IPS DF 6.9 (cell line): ENCODE results near the gene MRPL39.

ENCODE experiments used
- DNase-seq: peaks from one replicate; pipeline ENCODE4 v3.0.0-alpha.2; 2013; ENCODE audit warnings: low read depth, low spot score
- H3K27ac ChIP-seq: one replicate; pipeline ENCODE4 v1.5.1; 2013; ENCODE audit warnings: low read length, control low read depth
- H3K27me3 ChIP-seq: 2 replicates; pipeline ENCODE4 v1.6.1; 2013; ENCODE audit warnings: mild to moderate bottlenecking, low read length; ENCODE audit not compliant: control insufficient read depth, insufficient read depth
- H3K36me3 ChIP-seq: 2 replicates; pipeline ENCODE4 v1.6.1; 2013; ENCODE audit warnings: low read length; ENCODE audit not compliant: control insufficient read depth, insufficient read depth
- H3K4me1 ChIP-seq: 2 replicates; pipeline ENCODE4 v1.6.1; 2013; ENCODE audit warnings: low read length; ENCODE audit not compliant: control insufficient read depth, insufficient read depth
- H3K4me3 ChIP-seq: 2 replicates; pipeline ENCODE4 v1.5.1; 2013; ENCODE audit warnings: mild to moderate bottlenecking, low read length
- H3K9me3 ChIP-seq: 2 replicates; pipeline ENCODE4 v1.6.1; 2013; ENCODE audit warnings: low read length, inconsistent platforms; ENCODE audit not compliant: control insufficient read depth, insufficient read depth
- WGBS: extraction: QIAGEN DNeasy Blood & Tissue Kit; methylation state at CpG from one replicate; pipeline ENCODE4 v1.1.7; 2013; ENCODE audit warnings: mixed read lengths, missing lambda C conversion rate; ENCODE audit not compliant: insufficient read length, insufficient coverage; 5-methylcytosine and 5-hydroxymethylcytosine counted together

MRPL39 gene

DNA sequence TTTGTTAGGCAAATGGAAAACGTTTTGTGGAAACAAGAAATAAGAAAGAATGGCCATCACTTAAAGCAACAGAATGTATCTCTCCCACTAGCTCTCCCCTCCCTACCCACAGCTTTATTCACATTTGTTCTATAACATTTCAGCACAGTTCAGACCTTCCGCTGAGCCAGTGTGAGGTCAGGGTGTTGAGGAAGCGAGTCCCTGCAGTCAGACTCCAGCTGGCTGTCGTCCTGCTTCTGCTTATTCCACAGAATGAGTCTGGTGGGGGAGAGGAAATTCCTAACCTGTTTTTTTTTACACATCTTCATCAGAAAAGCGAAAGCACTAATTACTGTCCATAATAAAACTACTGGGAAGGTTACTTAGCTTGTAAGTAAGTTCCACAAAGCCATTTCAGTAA lies 39.0 kb downstream of the MRPL39 start:
- no peaks in the 10 kb centered on the region; the same call in 1 of the 2 replicates for H3K27me3 ChIP-seq
- WGBS: no CpG with 5 or more reads among the region's 5 CpGs
- no peak overlapping the region for H3K27ac ChIP-seq
- no peak overlapping the region for H3K4me3 ChIP-seq
- H3K36me3 ChIP-seq: no peaks in the 10 kb centered on the region
- H3K9me3 ChIP-seq: no peaks in the 10 kb centered on the region
- no peaks in the 10 kb centered on the region for H3K4me1 ChIP-seq
- no peak for DNase-seq

DNA sequence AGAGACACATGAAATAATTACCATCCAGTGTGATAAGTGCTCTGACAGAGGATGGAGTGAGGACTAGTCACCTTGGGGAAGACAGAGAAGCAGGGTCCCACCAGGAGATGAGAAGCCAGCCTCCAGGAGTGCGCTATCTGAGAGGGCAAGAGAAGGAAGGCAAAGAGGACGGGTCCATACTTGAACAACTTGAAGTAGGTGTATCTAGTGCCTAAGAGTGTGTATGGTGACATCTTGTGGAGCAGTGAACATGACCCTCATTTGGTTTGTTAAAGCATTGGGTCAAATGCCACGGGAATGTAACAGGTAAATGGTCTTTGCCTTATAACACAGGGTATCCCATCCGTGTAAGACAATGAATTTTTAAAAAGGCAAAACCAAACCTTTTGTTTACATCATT lies 39.8 kb downstream of the MRPL39 start:
- Histone ChIP-seq H3K36me3 (no peaks in the 10 kb centered on the region), H3K27me3 (no peaks in the 10 kb centered on the region; the same call in 1 of the 2 replicates), H3K9me3 (no peaks in the 10 kb centered on the region), H3K4me1 (no peaks in the 10 kb centered on the region), H3K27ac (no peak overlapping the region), H3K4me3 (no peak overlapping the region)
- no peak for DNase-seq
- no CpG with 5 or more reads among the region's 4 CpGs for WGBS

DNA sequence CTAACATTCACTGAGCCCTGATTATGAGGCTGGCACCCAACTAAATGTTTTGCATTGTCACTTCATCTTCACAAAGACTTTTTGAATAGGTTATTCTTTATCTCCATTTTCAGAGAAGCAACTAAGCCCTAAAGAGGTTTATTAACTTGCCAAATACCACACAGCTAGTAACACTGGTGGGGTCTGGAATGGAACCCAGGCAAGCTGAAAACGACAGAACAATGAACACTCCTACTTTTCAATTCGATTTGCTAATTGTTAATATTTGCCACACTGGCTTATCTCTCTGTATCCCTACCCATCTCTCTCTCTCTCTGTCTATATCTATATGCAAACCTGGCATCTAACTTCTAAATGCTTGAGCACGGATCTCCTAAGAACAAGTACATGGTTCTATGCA lies 40.6 kb downstream of the MRPL39 start:
- Histone ChIP-seq H3K36me3 (no peaks in the 10 kb centered on the region), H3K4me3 (no peak overlapping the region), H3K27ac (no peak overlapping the region), H3K4me1 (no peaks in the 10 kb centered on the region), H3K9me3 (no peaks in the 10 kb centered on the region), H3K27me3 (no peaks in the 10 kb centered on the region; the same call in 1 of the 2 replicates)
- no CpG with 5 or more reads among the region's 3 CpGs for WGBS
- DNase-seq: no peak

DNA sequence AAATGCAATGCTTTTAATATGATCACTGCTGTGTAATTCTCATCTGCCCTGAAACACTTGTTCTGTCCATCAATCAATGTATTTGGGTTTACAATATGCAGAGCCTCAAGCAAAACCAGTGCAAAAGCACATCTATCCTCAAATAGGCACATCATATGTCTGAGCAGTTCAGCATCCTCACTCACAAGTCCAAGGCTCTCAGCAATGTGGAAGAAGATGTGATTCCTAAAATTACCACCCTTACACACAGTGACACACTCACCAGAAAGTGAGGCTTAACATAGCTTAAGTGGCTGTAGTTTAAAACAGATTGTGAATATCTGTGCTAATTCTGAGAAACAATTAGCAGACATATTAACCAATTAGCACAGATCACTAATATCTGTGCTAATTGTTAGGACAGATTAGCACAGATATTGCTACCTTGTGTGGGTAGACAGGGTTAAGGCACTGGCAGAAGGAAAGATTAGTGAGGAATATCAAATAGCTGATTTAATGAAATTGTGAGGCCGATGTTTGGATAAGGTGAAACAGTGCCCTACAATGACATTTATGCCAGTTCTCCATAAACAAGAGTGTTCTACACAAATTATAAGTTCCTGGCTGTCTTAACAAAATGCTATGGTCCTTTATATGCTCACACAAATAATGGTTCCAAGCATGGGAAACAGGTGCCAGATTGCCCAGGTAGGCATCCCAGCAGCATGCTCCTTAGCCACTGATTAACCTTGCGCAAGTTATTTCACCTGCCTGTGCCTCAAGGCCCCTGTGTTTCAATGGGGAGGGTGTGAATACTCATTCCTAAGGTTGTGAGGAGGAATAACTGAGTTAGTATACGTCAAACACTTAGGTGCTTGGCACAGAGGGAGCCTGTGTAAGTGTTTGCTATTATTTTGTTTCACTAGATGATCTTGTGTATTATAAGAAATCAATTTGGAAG lies 41.7 kb downstream of the MRPL39 start:
- WGBS: no CpG with 5 or more reads among the region's 3 CpGs
- no peak overlapping the region for H3K4me3 ChIP-seq
- no peaks in the 10 kb centered on the region for H3K36me3 ChIP-seq
- H3K4me1 ChIP-seq: no peaks in the 10 kb centered on the region
- H3K27ac ChIP-seq: no peak overlapping the region
- H3K27me3 ChIP-seq: peaks cover 4% of the 10 kb centered on the region; the same call in 1 of the 2 replicates
- H3K9me3 ChIP-seq: no peaks in the 10 kb centered on the region
- DNase-seq: no peak

DNA sequence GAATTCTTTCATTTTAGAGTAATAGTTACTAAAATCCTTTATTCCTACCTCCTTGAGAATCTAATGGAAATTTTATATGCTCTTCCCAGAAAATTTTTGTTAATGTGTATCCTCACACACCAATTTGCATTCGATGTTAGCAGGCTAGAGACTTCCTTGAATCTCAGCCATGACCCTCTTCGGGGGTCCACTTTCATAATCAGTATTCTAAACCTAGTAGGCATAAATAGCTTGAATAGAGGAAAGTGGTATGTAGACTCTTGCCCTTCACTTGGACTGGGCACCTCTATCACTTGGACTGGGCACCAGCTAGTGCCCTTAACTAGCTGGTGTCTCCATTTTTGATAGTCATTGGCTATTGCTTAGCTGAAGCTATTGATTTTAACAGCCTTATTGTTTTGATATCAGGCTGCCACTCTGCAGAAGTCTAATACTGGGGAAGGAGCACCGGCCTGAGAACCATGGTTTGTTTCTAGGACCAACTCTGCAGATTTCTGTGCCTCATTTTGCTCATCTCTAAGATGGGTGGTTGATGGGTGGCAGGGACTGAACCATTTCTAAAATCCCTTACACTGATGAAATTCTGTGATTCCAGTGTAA lies 42.8 kb downstream of the MRPL39 start:
- no peaks in the 10 kb centered on the region for H3K9me3 ChIP-seq
- no peak overlapping the region for H3K4me3 ChIP-seq
- no peaks in the 10 kb centered on the region for H3K4me1 ChIP-seq
- H3K27ac ChIP-seq: no peak overlapping the region
- H3K27me3 ChIP-seq: peaks cover 4% of the 10 kb centered on the region; the same call in 1 of the 2 replicates
- DNase-seq: no peak
- no peaks in the 10 kb centered on the region for H3K36me3 ChIP-seq
- WGBS: no CpG with 5 or more reads among the region's 3 CpGs

DNA sequence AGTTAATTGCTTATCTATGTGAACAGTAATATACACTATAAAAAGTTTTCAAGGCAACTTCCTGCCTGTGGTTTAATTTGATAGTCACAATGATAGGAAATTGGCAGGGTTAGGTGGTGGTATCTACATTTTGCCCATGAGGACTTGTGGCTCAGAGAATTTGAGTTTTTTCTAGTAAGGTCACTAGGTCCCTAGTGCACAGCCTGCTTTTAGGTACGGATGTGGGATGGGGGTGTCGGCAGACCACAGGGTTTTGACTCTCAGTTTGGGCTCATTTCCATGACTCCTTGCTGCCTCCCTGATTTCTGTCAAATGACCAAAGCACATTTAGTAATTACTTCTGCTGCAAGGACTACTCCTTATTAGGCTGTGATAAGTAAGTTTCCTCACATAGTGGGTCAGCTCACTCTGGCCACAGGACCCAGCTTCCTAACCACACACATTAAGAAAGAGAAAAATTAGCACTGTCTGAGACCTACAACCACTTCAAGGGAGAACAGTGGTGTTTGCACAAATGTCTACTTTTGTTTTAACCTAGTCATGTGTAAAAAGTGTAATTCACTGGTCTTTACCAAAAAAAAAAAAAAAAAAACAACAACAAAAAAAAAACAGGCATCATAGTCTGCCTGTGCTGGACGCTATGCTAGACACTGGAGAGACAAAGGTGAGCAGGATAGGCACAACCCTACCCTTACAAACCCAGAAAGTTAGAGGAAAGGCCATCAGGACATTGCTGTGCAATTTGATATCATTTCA lies 43.7 kb downstream of the MRPL39 start:
- Histone ChIP-seq H3K4me1 (no peaks in the 10 kb centered on the region), H3K27me3 (peaks cover 4% of the 10 kb centered on the region; the same call in 1 of the 2 replicates), H3K27ac (no peak overlapping the region), H3K4me3 (no peak overlapping the region), H3K36me3 (no peaks in the 10 kb centered on the region), H3K9me3 (no peaks in the 10 kb centered on the region)
- no CpG with 5 or more reads among the region's 3 CpGs for WGBS
- DNase-seq: no peak

DNA sequence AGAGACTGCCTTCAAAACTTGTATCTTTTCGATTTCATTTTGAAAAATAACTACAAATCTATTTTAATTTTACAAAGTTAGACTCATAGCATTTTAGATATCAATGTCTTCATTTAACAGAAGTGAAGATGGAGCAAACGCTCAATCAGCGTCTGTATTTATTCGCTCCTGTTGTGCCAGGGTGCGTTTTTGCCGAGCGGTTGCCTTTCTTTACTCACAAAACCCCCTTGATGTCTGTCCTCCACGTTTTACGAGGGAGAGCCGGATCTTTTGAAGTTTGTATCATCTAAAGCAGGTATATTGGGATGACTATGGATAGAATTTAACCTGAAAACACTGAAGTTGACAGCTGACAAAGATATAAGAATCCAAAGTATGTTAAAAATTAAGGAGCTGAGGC lies 44.6 kb downstream of the MRPL39 start:
- DNase-seq: no peak
- Histone ChIP-seq H3K36me3 (no peaks in the 10 kb centered on the region), H3K27ac (no peak overlapping the region), H3K4me1 (no peaks in the 10 kb centered on the region), H3K27me3 (peaks cover 4% of the 10 kb centered on the region; the same call in 1 of the 2 replicates), H3K4me3 (peak overlapping the region; percentile 66; the same call in 1 of the 2 replicates), H3K9me3 (no peaks in the 10 kb centered on the region)
- WGBS: no CpG with 5 or more reads among the region's 10 CpGs

DNA sequence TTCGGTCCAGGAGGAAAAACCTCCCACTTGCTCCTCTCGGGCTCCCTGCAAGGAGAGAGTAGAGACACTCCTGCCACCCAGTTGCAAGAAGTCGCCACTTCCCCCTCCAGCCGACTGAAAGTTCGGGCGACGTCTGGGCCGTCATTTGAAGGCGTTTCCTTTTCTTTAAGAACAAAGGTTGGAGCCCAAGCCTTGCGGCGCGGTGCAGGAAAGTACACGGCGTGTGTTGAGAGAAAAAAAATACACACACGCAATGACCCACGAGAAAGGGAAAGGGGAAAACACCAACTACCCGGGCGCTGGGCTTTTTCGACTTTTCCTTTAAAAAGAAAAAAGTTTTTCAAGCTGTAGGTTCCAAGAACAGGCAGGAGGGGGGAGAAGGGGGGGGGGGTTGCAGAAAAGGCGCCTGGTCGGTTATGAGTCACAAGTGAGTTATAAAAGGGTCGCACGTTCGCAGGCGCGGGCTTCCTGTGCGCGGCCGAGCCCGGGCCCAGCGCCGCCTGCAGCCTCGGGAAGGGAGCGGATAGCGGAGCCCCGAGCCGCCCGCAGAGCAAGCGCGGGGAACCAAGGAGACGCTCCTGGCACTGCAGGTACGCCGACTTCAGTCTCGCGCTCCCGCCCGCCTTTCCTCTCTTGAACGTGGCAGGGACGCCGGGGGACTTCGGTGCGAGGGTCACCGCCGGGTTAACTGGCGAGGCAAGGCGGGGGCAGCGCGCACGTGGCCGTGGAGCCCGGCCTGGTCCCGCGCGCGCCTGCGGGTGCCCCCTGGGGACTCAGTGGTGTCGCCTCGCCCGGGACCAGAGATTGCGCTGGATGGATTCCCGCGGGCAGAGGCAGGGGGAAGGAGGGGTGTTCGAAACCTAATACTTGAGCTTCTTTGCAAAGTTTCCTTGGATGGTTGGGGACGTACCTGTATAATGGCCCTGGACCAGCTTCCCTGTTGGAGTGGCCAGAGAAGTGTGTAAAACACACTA lies 45.3 kb downstream of the MRPL39 start:
- H3K4me3 ChIP-seq: peak overlapping the region; percentile 66
- DNase-seq: peak; percentile 11
- WGBS: no CpG with 5 or more reads among the region's 74 CpGs

DNA sequence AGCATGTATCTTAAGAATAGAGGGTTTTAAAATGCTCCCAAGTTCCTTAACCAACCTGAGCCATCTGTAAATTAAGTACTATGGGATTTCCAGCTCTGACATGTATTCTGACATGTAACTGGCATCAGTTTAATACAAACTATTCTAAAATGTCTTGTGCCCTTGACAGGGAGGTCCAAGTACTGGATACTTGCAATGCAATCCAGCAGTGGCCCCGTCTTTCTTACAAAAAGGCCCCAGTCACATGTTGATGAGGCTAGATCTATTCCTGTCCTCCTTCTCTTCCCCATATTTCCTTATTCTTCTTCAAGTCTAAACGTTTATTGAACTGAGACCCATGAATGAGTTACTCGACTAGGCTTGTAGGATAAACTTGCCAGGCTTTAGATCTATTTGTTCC lies 46.4 kb downstream of the MRPL39 start:
- no peaks in the 10 kb centered on the region for H3K36me3 ChIP-seq
- DNase-seq: no peak
- peaks cover 4% of the 10 kb centered on the region; the same call in 1 of the 2 replicates for H3K27me3 ChIP-seq
- H3K27ac ChIP-seq: no peak overlapping the region
- H3K4me3 ChIP-seq: no peak overlapping the region
- H3K4me1 ChIP-seq: no peaks in the 10 kb centered on the region
- no peaks in the 10 kb centered on the region for H3K9me3 ChIP-seq
- no CpG with 5 or more reads among the region's 3 CpGs for WGBS

More for the DNA sequence above, 45.3 kb downstream of the MRPL39 start:
- Histone ChIP-seq H3K9me3 (no peaks in the 10 kb centered on the region), H3K27me3 (peaks cover 4% of the 10 kb centered on the region; the same call in 1 of the 2 replicates), H3K27ac (no peak overlapping the region), H3K4me1 (no peaks in the 10 kb centered on the region), H3K36me3 (no peaks in the 10 kb centered on the region)
